ENCODE results near the gene DOCK2.

DNA sequence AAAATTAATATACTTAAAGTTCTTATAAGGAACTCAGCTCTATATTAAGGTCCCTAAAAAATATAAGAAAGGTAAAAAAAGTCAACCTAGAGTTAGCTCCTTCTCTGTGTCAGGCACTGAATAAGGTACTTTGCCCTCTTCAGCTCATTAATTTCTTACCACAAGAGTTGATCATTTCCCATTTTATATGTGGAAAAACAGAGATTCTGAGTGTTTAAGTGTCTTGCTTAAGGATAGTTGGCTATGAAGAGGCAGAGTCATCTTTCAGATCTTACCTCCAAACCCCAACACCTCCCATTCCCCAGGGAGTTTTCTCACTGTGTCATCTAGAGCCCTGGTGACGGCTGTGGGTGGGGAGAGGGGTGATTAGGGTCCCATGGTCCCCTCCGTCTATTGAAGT is 302.7 kb downstream of the DOCK2 start:
- TF ChIP-seq, protein P1, sequence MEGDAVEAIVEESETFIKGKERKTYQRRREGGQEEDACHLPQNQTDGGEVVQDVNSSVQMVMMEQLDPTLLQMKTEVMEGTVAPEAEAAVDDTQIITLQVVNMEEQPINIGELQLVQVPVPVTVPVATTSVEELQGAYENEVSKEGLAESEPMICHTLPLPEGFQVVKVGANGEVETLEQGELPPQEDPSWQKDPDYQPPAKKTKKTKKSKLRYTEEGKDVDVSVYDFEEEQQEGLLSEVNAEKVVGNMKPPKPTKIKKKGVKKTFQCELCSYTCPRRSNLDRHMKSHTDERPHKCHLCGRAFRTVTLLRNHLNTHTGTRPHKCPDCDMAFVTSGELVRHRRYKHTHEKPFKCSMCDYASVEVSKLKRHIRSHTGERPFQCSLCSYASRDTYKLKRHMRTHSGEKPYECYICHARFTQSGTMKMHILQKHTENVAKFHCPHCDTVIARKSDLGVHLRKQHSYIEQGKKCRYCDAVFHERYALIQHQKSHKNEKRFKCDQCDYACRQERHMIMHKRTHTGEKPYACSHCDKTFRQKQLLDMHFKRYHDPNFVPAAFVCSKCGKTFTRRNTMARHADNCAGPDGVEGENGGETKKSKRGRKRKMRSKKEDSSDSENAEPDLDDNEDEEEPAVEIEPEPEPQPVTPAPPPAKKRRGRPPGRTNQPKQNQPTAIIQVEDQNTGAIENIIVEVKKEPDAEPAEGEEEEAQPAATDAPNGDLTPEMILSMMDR (IDR thresholded peaks at IDR 0.05; ENCODE audit: insufficient read depth, low read length, poor library complexity, severe bottlenecking): no peak
- no peak for TF ChIP-seq EZH2phosphoT487 (conservative IDR thresholded peaks at IDR 0.05; ENCODE audit: low read length)
